WTC11 (cell line): ENCODE results near the gene GRB10. TPM values are rescaled to one million over a fixed set of nuclear protein-coding genes. Genes with fewer than 3 reads are reported as not detected.
A peak's percentile ranks its signal among the peaks of the same experiment; 100 is the strongest.

Experiments used
- ATAC-seq: fragments of 200-7000 bp; cut with Tn5 transposase; 2 replicates; pipeline ENCODE4 v1.10.0; 2021; ENCODE audit warnings: mild to moderate bottlenecking, moderate library complexity
- CTCF ChIA-PET: fragments of 300-600 bp; sonication (Branson Sonifier 250); formaldehyde crosslinking; loops from one replicate; lab custom pipeline; 2021; ENCODE audit warnings: antibody characterized with exemption; lab: Charles Lee
- POLR2A ChIA-PET: fragments of 350-600 bp; sonication (Branson Sonifier 250); formaldehyde crosslinking; loops from one replicate; lab custom pipeline; 2021; ENCODE audit warnings: antibody characterized with exemption; lab: Charles Lee
- DNase-seq: peaks from one replicate; pipeline ENCODE4 v3.0.0; 2021; ENCODE audit warnings: low spot score
- H3K27ac Mint-ChIP-seq: 2 replicates; pipeline ENCODE4 v1.8.0; 2021; ENCODE audit warnings: mixed read lengths
- H3K27me3 Mint-ChIP-seq: 2 replicates; pipeline ENCODE4 v1.8.0; 2021; ENCODE audit warnings: low read depth, mild to moderate bottlenecking, moderate library complexity, mixed read lengths
- H3K36me3 Mint-ChIP-seq: 2 replicates; pipeline ENCODE4 v1.8.0; 2021; ENCODE audit warnings: mixed read lengths
- H3K4me1 Mint-ChIP-seq: 2 replicates; pipeline ENCODE4 v1.8.0; 2022; ENCODE audit warnings: mixed read lengths
- H3K4me3 Mint-ChIP-seq: 2 replicates; pipeline ENCODE4 v1.8.0; 2021; ENCODE audit warnings: mild to moderate bottlenecking, moderate library complexity, mixed read lengths
- H3K9me3 Mint-ChIP-seq: 2 replicates; pipeline ENCODE4 v1.8.0; 2021; ENCODE audit warnings: mixed read lengths
- CREB1 ChIP-seq: sonication (generic); formaldehyde crosslinking; IDR thresholded peaks from 2 replicates; pipeline ENCODE4 v1.8.0; 2023; ENCODE audit warnings: mild to moderate bottlenecking, missing genetic modification reagents
- ETV6 ChIP-seq: sonication (generic); formaldehyde crosslinking; IDR thresholded peaks from 2 replicates; pipeline ENCODE4 v1.8.1; 2022; ENCODE audit warnings: mild to moderate bottlenecking, missing genetic modification reagents
- GABPB1 ChIP-seq: sonication (generic); formaldehyde crosslinking; IDR thresholded peaks from 2 replicates; pipeline ENCODE4 v1.8.1; 2023; ENCODE audit warnings: mild to moderate bottlenecking, missing genetic modification reagents
- HMGA2 ChIP-seq: fragments of 250-450 bp; sonication (Bioruptor Pico); IDR thresholded peaks from 2 replicates; pipeline ENCODE4 v1.4.0; 2021; ENCODE audit warnings: mild to moderate bottlenecking, moderate library complexity
- IRF2 ChIP-seq: sonication (generic); formaldehyde crosslinking; IDR thresholded peaks from 2 replicates; pipeline ENCODE4 v1.8.0; 2022; ENCODE audit warnings: low read depth, missing genetic modification reagents, borderline replicate concordance
- JAZF1 ChIP-seq: fragments of 250-450 bp; sonication (Bioruptor Pico); IDR thresholded peaks from 2 replicates; pipeline ENCODE4 v1.9.0; 2021; ENCODE audit warnings: moderate library complexity, mild to moderate bottlenecking, inconsistent platforms
- JUN ChIP-seq: sonication (generic); formaldehyde crosslinking; IDR thresholded peaks from 2 replicates; pipeline ENCODE4 v1.8.0; 2023; ENCODE audit warnings: mild to moderate bottlenecking, missing genetic modification reagents
- MXD4 ChIP-seq: fragments of 250-450 bp; sonication (Bioruptor Pico); IDR thresholded peaks from 2 replicates; pipeline ENCODE4 v1.8.0; 2021; ENCODE audit warnings: mild to moderate bottlenecking, moderate library complexity, borderline replicate concordance
- SOX15 ChIP-seq: fragments of 250-450 bp; sonication (Bioruptor Pico); IDR thresholded peaks from 2 replicates; pipeline ENCODE4 v1.9.0; 2021; ENCODE audit warnings: mild to moderate bottlenecking
- ZNF121 ChIP-seq: sonication (generic); formaldehyde crosslinking; IDR thresholded peaks from 2 replicates; pipeline ENCODE4 v1.8.0; 2023; ENCODE audit warnings: missing genetic modification reagents
- ZNF263 ChIP-seq: sonication (generic); formaldehyde crosslinking; IDR thresholded peaks from 2 replicates; pipeline ENCODE4 v1.8.1; 2022; ENCODE audit warnings: low read depth, mild to moderate bottlenecking, moderate library complexity, missing genetic modification reagents
- ZNF423 ChIP-seq: fragments of 250-450 bp; sonication (Bioruptor Pico); IDR thresholded peaks from 2 replicates; pipeline ENCODE4 v2.1.2; 2022; ENCODE audit warnings: mild to moderate bottlenecking, moderate library complexity
- ZNF671 ChIP-seq: fragments of 250-450 bp; sonication (Bioruptor Pico); IDR thresholded peaks from 2 replicates; pipeline ENCODE4 v1.8.0; 2021; ENCODE audit warnings: mild to moderate bottlenecking
- total RNA-seq: library from RNA; stranded (reverse); gene quantifications from 3 replicates; pipeline ENCODE4 v1.2.3, GENCODE V29; 2021
- TF ChIP-seq, protein P1 (sequence below): sonication (generic); formaldehyde crosslinking; conservative IDR thresholded peaks from 2 replicates; pipeline ENCODE4 v1.8.1; 2023; ENCODE audit warnings: mild to moderate bottlenecking, low read depth, missing genetic modification reagents, moderate library complexity
- TF ChIP-seq, protein P2 (sequence below): sonication (generic); formaldehyde crosslinking; IDR thresholded peaks from 2 replicates; pipeline ENCODE4 v1.8.1; 2023; ENCODE audit warnings: mild to moderate bottlenecking, missing genetic modification reagents
- TF ChIP-seq, protein P3 (sequence below): sonication (generic); formaldehyde crosslinking; IDR thresholded peaks from 2 replicates; pipeline ENCODE4 v1.8.1; 2022; ENCODE audit warnings: mild to moderate bottlenecking, moderate library complexity, missing genetic modification reagents
- TF ChIP-seq, protein P4 (sequence below): fragments of 250-450 bp; sonication (Bioruptor Pico); IDR thresholded peaks from 2 replicates; pipeline ENCODE4 v2.1.2; 2022; ENCODE audit warnings: mild to moderate bottlenecking, moderate library complexity

The GRB10 gene
- total RNA-seq, 1 experiment from 2014 or later = 103 TPM

DNA sequence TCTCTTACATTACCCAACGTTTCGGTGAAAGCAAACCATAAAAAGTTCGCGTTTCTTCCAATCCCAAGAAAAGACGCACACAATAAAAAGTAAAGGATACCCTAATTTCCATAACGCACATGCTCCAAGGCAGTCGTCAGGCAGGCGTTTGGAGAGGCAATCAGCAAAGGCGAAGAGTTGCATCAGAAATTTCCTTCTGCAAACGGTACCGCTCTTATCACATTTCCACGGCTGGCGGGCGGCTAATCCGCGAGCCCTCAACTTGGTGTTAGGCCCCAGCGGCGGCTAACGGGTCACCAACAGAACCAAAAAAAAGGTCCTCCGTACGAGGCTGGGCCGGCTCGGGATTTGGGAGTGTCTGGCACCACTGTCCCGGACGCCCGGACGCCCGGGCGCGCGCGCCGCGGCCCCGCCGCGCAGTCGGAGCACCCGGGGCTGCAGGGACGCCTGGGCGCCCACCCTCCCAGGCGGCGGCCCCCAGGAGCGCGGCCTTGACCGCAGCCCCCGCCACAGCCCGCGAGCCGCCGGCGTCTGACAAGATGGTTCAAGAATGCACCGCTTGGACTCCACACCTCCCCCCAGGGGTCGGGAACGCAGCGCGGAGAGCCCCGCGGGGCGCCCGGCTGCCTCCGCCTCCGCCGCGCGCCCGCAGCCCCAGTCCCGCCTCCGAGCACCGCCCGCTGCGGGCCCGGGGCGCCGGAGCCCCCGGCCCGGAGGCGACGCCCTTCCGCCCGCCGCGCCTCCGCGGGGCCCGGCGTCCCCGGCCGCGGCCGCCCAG, 9.8 kb upstream of the GRB10 start (continued):
- TF ChIP-seq, protein P1, sequence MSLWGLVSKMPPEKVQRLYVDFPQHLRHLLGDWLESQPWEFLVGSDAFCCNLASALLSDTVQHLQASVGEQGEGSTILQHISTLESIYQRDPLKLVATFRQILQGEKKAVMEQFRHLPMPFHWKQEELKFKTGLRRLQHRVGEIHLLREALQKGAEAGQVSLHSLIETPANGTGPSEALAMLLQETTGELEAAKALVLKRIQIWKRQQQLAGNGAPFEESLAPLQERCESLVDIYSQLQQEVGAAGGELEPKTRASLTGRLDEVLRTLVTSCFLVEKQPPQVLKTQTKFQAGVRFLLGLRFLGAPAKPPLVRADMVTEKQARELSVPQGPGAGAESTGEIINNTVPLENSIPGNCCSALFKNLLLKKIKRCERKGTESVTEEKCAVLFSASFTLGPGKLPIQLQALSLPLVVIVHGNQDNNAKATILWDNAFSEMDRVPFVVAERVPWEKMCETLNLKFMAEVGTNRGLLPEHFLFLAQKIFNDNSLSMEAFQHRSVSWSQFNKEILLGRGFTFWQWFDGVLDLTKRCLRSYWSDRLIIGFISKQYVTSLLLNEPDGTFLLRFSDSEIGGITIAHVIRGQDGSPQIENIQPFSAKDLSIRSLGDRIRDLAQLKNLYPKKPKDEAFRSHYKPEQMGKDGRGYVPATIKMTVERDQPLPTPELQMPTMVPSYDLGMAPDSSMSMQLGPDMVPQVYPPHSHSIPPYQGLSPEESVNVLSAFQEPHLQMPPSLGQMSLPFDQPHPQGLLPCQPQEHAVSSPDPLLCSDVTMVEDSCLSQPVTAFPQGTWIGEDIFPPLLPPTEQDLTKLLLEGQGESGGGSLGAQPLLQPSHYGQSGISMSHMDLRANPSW = no peak
- TF ChIP-seq JAZF1 (CRISPR knock-in tag) (no peak), ZNF263 (CRISPR knock-in tag) (no peak), GABPB1 (CRISPR knock-in tag) (peak; percentile 84), ZNF423 (CRISPR knock-in tag) (peak; percentile 81), JUN (CRISPR knock-in tag) (no peak), ZNF121 (CRISPR knock-in tag) (peak; percentile 60; the same call in 1 of the 2 replicates)
- TF ChIP-seq, protein P2, sequence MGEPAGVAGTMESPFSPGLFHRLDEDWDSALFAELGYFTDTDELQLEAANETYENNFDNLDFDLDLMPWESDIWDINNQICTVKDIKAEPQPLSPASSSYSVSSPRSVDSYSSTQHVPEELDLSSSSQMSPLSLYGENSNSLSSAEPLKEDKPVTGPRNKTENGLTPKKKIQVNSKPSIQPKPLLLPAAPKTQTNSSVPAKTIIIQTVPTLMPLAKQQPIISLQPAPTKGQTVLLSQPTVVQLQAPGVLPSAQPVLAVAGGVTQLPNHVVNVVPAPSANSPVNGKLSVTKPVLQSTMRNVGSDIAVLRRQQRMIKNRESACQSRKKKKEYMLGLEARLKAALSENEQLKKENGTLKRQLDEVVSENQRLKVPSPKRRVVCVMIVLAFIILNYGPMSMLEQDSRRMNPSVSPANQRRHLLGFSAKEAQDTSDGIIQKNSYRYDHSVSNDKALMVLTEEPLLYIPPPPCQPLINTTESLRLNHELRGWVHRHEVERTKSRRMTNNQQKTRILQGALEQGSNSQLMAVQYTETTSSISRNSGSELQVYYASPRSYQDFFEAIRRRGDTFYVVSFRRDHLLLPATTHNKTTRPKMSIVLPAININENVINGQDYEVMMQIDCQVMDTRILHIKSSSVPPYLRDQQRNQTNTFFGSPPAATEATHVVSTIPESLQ (CRISPR knock-in tag) = no peak
- TF ChIP-seq, protein P3, sequence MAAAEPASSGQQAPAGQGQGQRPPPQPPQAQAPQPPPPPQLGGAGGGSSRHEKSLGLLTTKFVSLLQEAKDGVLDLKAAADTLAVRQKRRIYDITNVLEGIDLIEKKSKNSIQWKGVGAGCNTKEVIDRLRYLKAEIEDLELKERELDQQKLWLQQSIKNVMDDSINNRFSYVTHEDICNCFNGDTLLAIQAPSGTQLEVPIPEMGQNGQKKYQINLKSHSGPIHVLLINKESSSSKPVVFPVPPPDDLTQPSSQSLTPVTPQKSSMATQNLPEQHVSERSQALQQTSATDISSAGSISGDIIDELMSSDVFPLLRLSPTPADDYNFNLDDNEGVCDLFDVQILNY (CRISPR knock-in tag) = no peak

DNA sequence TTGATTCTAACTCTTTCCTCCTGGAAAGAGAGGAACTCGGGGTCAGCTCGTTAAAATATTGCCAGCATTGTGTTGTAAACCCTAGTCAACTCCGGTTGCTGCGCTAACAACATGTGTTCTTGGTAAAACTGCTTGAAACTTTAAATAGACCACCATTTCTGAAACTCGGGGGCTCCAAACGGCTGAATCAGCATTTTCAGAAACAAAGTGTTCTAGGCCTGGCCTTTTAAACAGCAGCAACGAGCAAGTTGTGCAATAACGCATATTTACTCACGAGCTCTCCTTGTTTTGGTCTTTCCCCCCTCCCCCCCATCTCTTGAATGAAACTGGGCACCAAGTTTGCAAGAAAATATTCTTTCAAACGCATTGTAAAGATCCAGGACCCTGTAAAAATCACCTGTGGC, 9.2 kb upstream of the GRB10 start:
- H3K27me3 Mint-ChIP-seq = peaks cover 40% of the 10 kb centered on the region
- no peak for DNase-seq
- H3K9me3 Mint-ChIP-seq = peaks cover 17% of the 10 kb centered on the region
- TF ChIP-seq ETV6 (CRISPR knock-in tag) (no peak), HMGA2 (CRISPR knock-in tag) (no peak), MXD4 (CRISPR knock-in tag) (no peak), ZNF671 (CRISPR knock-in tag) (no peak)
- TF ChIP-seq, protein P4, sequence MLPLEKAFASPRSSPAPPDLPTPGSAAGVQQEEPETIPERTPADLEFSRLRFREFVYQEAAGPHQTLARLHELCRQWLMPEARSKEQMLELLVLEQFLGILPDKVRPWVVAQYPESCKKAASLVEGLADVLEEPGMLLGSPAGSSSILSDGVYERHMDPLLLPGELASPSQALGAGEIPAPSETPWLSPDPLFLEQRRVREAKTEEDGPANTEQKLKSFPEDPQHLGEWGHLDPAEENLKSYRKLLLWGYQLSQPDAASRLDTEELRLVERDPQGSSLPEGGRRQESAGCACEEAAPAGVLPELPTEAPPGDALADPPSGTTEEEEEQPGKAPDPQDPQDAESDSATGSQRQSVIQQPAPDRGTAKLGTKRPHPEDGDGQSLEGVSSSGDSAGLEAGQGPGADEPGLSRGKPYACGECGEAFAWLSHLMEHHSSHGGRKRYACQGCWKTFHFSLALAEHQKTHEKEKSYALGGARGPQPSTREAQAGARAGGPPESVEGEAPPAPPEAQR = no peak
- TF ChIP-seq, all 79 proteins: peak for 0
- H3K36me3 Mint-ChIP-seq = peaks cover 26% of the 10 kb centered on the region
- H3K4me1 Mint-ChIP-seq = peaks cover 49% of the 10 kb centered on the region
- CTCF ChIA-PET = interaction anchor here (1.6 kb wide), 1 partner anchor 350 kb away, joined by 5 read pairs; no protein-coding TSS in a partner anchor
- POLR2A ChIA-PET = interaction anchor here (0.6 kb wide), 2 partner anchors 9 to 73 kb away, joined by 3 read pairs; no protein-coding TSS in a partner anchor
- peak overlapping the region; percentile 85 for H3K27ac Mint-ChIP-seq
- ATAC-seq = no peak
- H3K4me3 Mint-ChIP-seq = peak overlapping the region; percentile 91

DNA sequence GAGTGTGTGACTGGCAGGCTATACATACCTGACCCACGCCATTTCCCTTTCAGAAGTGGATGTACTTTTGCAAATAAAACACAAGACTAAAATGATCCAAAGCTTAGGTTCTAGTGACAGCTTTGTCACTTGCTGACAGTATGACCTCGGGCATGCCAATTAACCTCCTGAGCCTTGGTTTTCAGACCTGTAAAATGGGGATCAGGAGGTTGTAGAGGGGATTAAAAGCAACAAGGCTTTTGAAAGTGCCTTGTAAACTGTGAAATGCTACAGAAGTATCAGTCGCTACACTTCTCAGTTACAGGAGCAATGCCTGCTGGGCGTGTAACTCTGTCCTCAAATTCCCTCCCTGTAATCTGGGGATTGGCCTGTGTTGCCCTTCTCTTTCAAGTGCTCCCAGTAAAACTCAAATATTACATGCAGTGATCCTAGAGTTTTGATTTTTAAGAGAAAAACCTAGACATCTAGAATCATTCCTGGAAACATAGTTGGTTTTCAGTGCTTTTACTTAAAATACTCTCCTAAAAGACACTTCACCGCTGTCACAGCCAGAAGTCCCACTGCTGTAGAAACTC, 8.8 kb upstream of the GRB10 start:
- no peak for DNase-seq
- peaks cover 47% of the 10 kb centered on the region for H3K4me1 Mint-ChIP-seq
- no peak for TF ChIP-seq SOX15 (CRISPR knock-in tag)
- no peak for TF ChIP-seq CREB1 (CRISPR knock-in tag)
- no peak for TF ChIP-seq IRF2 (CRISPR knock-in tag)
- TF ChIP-seq JUN (CRISPR knock-in tag) = no peak
- no peak for TF ChIP-seq ETV6 (CRISPR knock-in tag)
- no peak overlapping the region for H3K27ac Mint-ChIP-seq
- ChIA-PET CTCF (interaction anchor here (0.7 to 1.6 kb wide), 2 partner anchors 291 to 350 kb away, joined by 3 to 5 read pairs; no protein-coding TSS in a partner anchor), POLR2A (interaction anchor here (0.6 kb wide), 1 partner anchor 72 kb away, joined by 3 read pairs; no protein-coding TSS in a partner anchor)
- peak overlapping the region; percentile 91 for H3K4me3 Mint-ChIP-seq
- no peak for ATAC-seq
- H3K36me3 Mint-ChIP-seq = peaks cover 29% of the 10 kb centered on the region
- peaks cover 20% of the 10 kb centered on the region for H3K9me3 Mint-ChIP-seq
- H3K27me3 Mint-ChIP-seq = peaks cover 37% of the 10 kb centered on the region
